Non-pigmented ciliary epithelial cell (primary cell): Measurements from ENCODE around the gene NCAM2.
A peak's percentile ranks its signal among the peaks of the same experiment; 100 is the strongest.
"Not testable (repeated sequence)": the region's sequence is repeated elsewhere in the genome, so short reads cannot be mapped to it uniquely, and the experiment has no call there.

Source experiments
- DNase-seq: peaks from one replicate; pipeline ENCODE4 v3.0.0-alpha.2; 2010; ENCODE audit warnings: low read depth

NCAM2 gene

GRCh38 chr21:21324297-21324696 is 326.1 kb downstream of the NCAM2 start:
- DNase-seq: no peak

DNA sequence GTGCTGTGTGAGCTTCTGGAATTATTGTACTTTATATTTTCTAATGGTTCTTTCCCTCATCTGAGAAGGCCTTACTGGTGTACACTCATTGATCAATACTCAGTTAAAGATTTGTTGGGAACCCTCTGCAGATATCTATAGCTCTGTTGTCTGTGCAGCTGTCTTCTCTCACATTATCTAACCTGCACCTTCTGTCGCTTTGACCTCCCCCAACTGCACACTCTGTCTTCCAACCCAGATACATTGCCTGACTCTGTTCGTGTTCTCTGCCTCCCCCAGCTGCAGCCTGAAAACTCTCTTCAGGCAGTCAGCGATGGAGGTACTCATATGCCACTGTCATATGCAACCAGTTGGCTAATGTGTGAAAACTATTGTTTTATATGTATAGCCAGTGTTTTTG is 334.3 kb downstream of the NCAM2 start:
- DNase-seq: no peak

DNA sequence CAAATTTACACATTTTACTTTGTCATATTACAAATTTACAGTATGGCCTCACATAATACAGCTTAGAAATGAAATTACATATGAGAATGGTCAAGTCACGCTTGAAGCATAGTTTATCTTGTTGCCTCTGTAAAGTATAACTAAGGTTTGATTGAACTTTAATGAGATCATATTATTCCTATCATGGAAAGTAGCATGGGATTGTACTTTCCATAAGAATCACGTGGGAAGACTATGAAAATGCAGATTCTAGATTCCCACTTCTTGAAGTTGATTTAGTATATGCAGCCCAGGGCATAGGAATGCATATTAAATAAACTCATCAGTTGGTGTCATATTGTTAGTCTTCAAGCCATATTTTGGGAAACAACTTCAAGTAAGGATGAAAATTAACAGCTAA is 342.8 kb downstream of the NCAM2 start:
- DNase-seq: no peak

GRCh38 chr21:21345296-21345695 is 347.1 kb downstream of the NCAM2 start:
- no peak for DNase-seq

GRCh38 chr21:21345872-21346271 is 347.7 kb downstream of the NCAM2 start:
- DNase-seq: no peak

DNA sequence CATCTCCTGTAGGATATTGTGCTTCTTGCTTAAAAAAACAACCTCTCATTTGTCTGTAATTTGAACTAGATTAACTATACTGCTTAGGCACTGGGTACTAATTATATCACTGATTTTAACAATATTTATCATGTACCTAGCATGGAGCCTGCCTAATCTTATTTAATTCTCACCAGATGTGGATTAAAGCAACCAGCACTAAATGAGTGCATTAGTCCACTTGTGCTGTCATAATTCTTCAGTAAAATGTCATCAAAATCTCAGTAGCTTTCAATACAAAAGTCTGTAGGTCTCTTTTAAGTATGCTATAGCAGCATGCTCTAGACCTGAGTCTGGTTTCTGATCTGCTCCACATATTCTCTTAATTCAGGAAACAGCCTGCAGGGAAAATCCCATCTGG is 368.1 kb downstream of the NCAM2 start:
- DNase-seq: no peak

DNA sequence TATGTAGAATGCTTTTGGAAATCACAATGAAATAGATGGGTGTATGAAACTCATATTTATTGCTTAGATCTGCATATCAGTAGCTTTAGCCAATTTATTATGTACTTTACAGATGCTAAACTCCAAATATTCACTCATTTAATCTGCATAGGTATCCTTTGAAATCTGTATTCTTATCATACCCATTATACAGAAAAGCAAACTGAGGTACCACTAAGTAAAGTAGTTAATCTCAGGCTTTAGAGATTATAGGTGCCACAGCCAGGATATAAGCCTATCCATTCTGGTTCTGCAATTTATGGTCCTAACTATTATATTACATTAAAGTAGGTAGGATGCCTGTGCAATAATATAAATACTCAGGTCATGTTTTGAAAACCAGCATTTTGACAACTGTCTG is 369.4 kb downstream of the NCAM2 start:
- no peak for DNase-seq

- DNase-seq: no peak
Observed at GRCh38 chr21:21373969-21374368, 375.8 kb downstream of the NCAM2 start.

- DNase-seq: peak; percentile 5
Observed at GRCh38 chr21:21383126-21383525, 384.9 kb downstream of the NCAM2 start.

DNA sequence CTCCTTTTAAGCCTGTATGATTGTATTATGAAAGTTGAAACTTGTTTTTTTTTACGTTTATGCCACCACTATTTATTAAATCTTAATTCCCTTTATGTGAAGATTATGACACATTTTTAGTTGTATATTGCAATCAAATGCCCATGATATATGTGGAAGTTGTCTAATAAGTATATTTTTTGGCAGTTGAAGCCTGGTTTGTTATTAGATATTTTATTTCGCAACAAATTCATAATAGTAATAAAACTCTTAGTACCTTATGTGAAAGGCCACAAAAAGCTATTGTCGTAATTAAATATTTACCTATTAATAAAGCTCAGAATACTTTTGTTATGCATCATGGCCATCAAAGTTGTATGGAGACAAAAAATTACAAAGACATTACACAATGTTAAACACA is 386.8 kb downstream of the NCAM2 start:
- DNase-seq: no peak

DNA sequence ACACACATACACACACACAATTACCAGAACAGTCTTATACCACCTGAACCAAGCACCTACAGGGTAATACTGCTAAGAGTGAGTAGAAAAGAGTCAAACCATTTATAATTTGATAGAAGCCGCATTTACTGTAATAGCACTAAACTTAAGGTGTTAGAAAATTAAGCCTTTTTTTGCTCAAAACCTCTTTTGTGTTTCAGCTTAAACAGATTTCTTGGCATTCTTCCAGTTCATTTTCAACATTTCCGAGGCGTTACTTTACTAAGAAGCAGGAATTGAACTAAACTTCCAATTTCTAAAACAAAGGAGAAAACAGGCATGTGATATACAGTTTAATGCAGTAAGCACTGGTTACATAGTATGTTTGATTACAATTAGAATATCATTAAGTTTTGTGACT is 387.2 kb downstream of the NCAM2 start:
- no peak for DNase-seq

DNA sequence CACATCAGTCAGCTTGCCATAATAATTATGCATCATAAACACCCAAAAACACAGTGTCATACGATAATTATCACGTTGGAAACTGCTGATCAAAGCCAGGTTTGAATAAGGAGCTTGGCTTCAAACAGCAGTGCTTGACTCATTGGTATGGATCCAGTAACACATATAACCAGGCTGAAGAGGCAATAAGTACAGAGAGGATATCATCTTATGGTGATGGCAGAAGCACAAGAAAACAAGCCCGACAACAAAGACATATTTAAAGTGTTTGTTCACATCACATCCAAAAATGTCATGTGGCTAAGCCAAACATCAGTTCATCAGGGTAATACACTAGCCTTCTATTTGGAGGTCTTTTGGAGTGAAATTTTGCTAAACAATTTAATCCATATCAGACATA is 389.7 kb downstream of the NCAM2 start:
- DNase-seq: no peak

DNA sequence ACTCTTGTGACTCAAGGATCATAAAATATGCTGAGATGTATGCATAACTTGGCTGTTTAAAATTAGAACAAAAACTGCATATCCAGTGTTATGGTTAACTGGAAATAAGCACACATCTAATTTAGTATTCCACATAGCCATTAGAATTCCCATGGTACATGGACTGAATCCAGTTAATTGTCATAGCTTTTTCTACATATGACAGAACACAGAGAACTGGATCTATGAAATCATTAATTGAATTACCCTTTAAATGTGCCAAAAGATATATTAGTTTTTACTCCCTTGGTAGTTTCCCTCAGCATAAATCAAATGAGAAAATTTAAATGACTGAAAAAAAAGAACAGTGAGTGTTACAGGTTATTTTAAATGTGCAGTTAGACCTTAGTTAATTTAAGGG is 395.9 kb downstream of the NCAM2 start:
- DNase-seq: no peak

DNA sequence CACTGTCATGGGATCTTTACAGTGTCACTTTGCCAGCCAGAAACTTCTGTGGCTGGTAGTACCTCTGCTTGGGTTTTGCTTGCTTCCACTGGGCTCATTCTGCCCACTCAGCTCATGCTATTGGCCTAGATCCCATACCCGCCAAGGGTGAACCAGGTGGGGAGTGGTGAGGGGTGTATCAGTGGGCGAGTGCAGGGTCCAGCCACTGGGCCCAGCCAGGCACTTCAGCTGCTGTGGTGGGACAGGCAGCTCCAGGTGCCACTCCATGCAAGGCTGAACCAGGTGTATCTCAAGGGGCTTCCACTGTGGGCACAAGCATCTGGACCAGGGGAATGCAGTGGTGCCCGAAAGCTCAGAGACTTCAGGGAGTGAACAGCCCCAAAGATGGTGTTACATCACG is 398.2 kb downstream of the NCAM2 start:
- DNase-seq: no peak

GRCh38 chr21:21397464-21397863 is 399.3 kb downstream of the NCAM2 start:
- no peak for DNase-seq

GRCh38 chr21:21401444-21401843 is 403.2 kb downstream of the NCAM2 start:
- DNase-seq: no peak

- DNase-seq: not testable (repeated sequence)
Observed at GRCh38 chr21:21402187-21402586, 404.0 kb downstream of the NCAM2 start.

DNA sequence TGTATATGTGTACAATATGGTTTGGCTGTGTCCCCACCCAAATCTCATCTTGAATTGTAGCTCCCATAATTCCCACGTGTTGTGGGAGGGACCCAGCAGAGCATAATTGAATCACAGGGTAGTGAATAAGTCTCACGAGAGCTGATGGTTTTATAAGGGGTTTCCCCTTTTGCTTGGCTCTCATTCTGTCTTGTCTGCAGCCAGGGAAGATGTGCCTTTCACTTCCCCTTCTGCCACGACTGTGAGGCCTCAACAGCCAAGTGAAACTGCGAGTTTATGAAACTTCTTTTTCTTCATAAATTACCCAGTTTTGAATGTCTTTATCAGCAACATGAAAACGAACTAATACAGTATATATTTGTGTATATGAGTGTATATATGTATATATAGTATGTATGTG is 406.1 kb downstream of the NCAM2 start:
- DNase-seq: not testable (repeated sequence)

DNA sequence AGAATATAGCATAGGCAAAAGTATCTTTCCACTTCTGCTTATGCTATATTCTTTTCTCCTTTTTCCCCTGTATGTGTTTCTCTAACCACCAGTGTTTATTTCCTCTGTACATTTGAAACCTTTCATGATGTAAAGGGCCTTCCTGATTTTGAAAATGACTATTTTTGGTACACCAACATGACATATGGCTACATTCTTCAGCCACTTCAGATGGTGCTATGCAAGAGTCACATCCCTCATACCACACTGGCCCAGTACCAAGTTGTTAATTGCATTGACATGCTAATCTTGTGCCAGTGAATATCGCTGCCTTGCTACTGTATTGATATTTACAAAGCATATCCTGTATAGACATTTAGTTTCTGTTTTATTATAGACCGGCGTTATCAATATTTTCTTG is 408.7 kb downstream of the NCAM2 start:
- no peak for DNase-seq

DNA sequence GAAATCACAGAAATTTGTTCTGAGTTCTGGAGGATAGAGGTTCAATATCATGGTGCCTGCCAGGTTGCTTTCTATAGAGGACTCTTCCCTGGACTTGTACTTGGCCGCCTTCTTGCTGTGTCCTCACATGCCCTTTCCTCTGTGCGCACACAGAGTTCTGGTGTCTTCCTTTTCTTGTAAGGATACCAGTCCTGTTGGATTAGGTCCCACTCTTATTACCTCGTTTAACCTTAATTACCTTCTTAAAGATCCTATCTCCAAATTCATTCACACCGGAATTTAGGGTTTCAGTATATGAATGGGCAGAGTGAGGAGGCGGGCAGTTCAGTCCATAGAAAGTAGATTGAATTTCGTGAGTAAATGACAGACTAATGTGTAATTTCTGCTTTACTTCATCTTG is 413.9 kb downstream of the NCAM2 start:
- DNase-seq: no peak

DNA sequence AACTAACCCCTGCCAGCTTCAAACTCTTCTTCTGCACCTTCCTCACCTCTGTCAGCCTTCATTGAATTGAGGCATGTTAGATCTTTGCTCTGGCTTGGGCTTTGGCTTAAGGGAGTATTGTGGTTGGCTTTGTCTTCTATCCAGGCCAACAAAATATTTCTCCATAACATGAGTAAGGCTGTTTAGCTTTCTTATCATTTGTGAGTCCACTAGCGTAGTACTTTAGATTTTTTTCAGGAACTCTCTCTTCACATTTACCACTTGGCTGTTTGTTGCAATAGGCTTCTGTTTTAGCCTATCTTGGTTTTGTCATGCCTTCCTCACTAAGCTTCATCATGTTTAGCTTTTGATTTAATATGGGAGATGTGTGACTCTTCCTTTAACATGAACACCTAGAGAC is 417.5 kb downstream of the NCAM2 start:
- DNase-seq: peak; percentile 8

DNA sequence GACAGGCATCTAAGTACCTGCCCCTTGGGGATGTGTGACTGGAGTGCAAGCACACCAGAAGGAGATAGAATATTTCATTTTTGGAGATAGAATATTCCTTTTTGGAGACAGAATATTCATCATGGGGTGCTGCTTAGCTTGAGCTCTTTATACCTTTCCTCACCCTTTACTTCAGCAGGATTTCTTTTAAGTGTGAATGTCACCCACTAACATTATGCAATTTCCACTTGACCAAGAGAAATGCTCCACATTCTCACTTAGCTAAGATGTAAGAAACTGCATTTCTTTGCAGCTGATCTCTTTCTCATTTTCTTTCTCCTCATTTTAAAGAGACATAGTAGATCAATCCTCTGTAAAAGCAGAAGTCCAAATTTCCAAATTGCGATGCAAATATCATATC is 436.7 kb downstream of the NCAM2 start:
- no peak for DNase-seq

GRCh38 chr21:21436012-21436534 is 437.9 kb downstream of the NCAM2 start:
- DNase-seq: peak; percentile 54

- DNase-seq: no peak
Observed at GRCh38 chr21:21439761-21440160, 441.6 kb downstream of the NCAM2 start.

GRCh38 chr21:21457077-21457476 is 458.9 kb downstream of the NCAM2 start:
- no peak for DNase-seq
